ENCODE data around the gene PSMA2. TPM values are rescaled to one million over a fixed set of nuclear protein-coding genes. Genes with fewer than 3 reads are reported as not detected.

The PSMA2 gene
- polyA plus RNA-seq, 3 donors, result 51.8 to 294 (median 283) TPM

DNA sequence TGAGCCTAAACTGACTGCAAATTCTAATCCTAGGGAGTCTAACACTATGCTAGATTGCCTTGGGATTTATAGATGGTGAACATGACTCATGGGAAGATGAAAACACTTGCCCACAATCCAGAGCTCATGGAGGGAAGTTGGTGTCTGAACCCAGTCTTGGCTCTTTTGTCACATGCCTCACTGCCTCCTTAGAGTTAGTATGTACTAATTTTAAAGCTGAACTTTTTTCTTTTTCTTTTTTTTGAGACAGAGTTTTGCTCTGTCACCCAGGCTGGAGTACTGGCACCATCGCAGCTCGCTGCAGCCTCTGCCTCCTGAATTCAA is 14.6 kb upstream of the PSMA2 start:
- intact Hi-C loops (cut with micrococcal nuclease), result no loop called here

GRCh38 chr7:42945821-42946626 is 14.1 kb upstream of the PSMA2 start:
- no peaks in the 10 kb centered on the region for H3K36me3 Mint-ChIP-seq
- no peaks in the 10 kb centered on the region for H4K20me1 ChIP-seq (ENCODE audit: insufficient read depth, low read length)
- intact Hi-C loops (cut with micrococcal nuclease), result no loop called here
- H3K27ac Mint-ChIP-seq, result peak overlapping the region in 1 of 7 donors; percentile 26
- peaks cover 0 to 2% (median 2%) of the 10 kb centered on the region in 3 donors for H3K27me3 Mint-ChIP-seq (ENCODE audit: low read depth in 3 of 3)
- H3K79me2 ChIP-seq (ENCODE audit: insufficient read depth, low read length), result no peaks in the 10 kb centered on the region
- peaks cover 10% of the 10 kb centered on the region for H3K4me1 Mint-ChIP-seq
- peaks cover 0 to 4% of the 10 kb centered on the region in 2 donors for H3K4me1 ChIP-seq (ENCODE audit: control insufficient read depth in 1 of 2, insufficient read depth in 2 of 2, low read length in 2 of 2)
- H3K4me3 ChIP-seq (replicated peaks in 1 of 3; ENCODE audit: low read depth in 2 of 3, low read length in 3 of 3), result peak overlapping the region in 1 of 3 experiments; percentile 39
- peak overlapping the region; percentile 38 for H3K4me2 ChIP-seq (replicated peaks; ENCODE audit: extremely low read depth, low read length, poor library complexity, severe bottlenecking)
- H3K9me3 ChIP-seq (replicated peaks in 1 of 2; ENCODE audit: control insufficient read depth in 1 of 2, insufficient read depth in 1 of 2, low read length in 2 of 2), result no peaks in the 10 kb centered on the region
- H3K27me3 ChIP-seq (ENCODE audit: control insufficient read depth in 2 of 2, insufficient read depth in 2 of 2, low read length in 2 of 2), result no peaks in the 10 kb centered on the region
- TF ChIP-seq, protein P1, sequence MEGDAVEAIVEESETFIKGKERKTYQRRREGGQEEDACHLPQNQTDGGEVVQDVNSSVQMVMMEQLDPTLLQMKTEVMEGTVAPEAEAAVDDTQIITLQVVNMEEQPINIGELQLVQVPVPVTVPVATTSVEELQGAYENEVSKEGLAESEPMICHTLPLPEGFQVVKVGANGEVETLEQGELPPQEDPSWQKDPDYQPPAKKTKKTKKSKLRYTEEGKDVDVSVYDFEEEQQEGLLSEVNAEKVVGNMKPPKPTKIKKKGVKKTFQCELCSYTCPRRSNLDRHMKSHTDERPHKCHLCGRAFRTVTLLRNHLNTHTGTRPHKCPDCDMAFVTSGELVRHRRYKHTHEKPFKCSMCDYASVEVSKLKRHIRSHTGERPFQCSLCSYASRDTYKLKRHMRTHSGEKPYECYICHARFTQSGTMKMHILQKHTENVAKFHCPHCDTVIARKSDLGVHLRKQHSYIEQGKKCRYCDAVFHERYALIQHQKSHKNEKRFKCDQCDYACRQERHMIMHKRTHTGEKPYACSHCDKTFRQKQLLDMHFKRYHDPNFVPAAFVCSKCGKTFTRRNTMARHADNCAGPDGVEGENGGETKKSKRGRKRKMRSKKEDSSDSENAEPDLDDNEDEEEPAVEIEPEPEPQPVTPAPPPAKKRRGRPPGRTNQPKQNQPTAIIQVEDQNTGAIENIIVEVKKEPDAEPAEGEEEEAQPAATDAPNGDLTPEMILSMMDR (IDR thresholded peaks at IDR 0.05), result no peak
- WGBS (ENCODE audit: insufficient coverage), result 20% methylated on average over 1 of the region's 4 CpGs
- H3K27ac ChIP-seq (ENCODE audit: low read depth in 1 of 2, low read length in 2 of 2), result peak overlapping the region in 1 of 2 donors; percentile 16
- H3K4me3 Mint-ChIP-seq, result peak overlapping the region; percentile 66 to 67
- no peaks in the 10 kb centered on the region for H3K36me3 ChIP-seq (replicated peaks in 1 of 2; ENCODE audit: control insufficient read depth in 1 of 2, insufficient read depth in 2 of 2, low read length in 2 of 2)
- peak overlapping the region; percentile 28 for H3K9ac ChIP-seq (ENCODE audit: insufficient read depth, low read length, poor library complexity, severe bottlenecking)
- peaks cover 0 to 8% (median 0%) of the 10 kb centered on the region in 7 donors for H3K9me3 Mint-ChIP-seq
- peak overlapping the region; percentile 43 for H2AFZ ChIP-seq (ENCODE audit: insufficient read depth, low read depth, low read length, poor library complexity, severe bottlenecking)
- DNase-seq, result no peak

More for the DNA sequence above, 14.6 kb upstream of the PSMA2 start:
- Mint-ChIP-seq H3K4me3 (no peak overlapping the region), H3K4me1 (peaks cover 10% of the 10 kb centered on the region), H3K27ac (peak overlapping the region in 1 of 7 donors; percentile 32), H3K27me3 (ENCODE audit: low read depth in 3 of 3) (peaks cover 0 to 2% (median 0%) of the 10 kb centered on the region in 3 donors), H3K36me3 (no peaks in the 10 kb centered on the region), H3K9me3 (peaks cover 0 to 8% (median 0%) of the 10 kb centered on the region in 7 donors)
- no peak overlapping the region for H3K4me2 ChIP-seq (replicated peaks; ENCODE audit: extremely low read depth, low read length, poor library complexity, severe bottlenecking)
- TF ChIP-seq, protein P1 (IDR thresholded peaks at IDR 0.05), result no peak
- no peak for DNase-seq
- H2AFZ ChIP-seq (ENCODE audit: insufficient read depth, low read depth, low read length, poor library complexity, severe bottlenecking), result no peak overlapping the region
- no peaks in the 10 kb centered on the region for H3K27me3 ChIP-seq (ENCODE audit: control insufficient read depth in 2 of 2, insufficient read depth in 2 of 2, low read length in 2 of 2)
- WGBS (ENCODE audit: insufficient coverage), result no CpG with 5 or more reads among the region's 2 CpGs
- no peaks in the 10 kb centered on the region for H3K36me3 ChIP-seq (replicated peaks in 1 of 2; ENCODE audit: control insufficient read depth in 1 of 2, insufficient read depth in 2 of 2, low read length in 2 of 2)
- no peak overlapping the region for H3K4me3 ChIP-seq (replicated peaks in 1 of 3; ENCODE audit: low read depth in 2 of 3, low read length in 3 of 3)
- H3K79me2 ChIP-seq (ENCODE audit: insufficient read depth, low read length), result no peaks in the 10 kb centered on the region
- no peak overlapping the region for H3K9ac ChIP-seq (ENCODE audit: insufficient read depth, low read length, poor library complexity, severe bottlenecking)
- no peak overlapping the region for H3K27ac ChIP-seq (ENCODE audit: low read depth in 1 of 2, low read length in 2 of 2)
- peaks cover 0 to 4% of the 10 kb centered on the region in 2 donors for H3K4me1 ChIP-seq (ENCODE audit: control insufficient read depth in 1 of 2, insufficient read depth in 2 of 2, low read length in 2 of 2)
- no peaks in the 10 kb centered on the region for H4K20me1 ChIP-seq (ENCODE audit: insufficient read depth, low read length)
- H3K9me3 ChIP-seq (replicated peaks in 1 of 2; ENCODE audit: control insufficient read depth in 1 of 2, insufficient read depth in 1 of 2, low read length in 2 of 2), result no peaks in the 10 kb centered on the region
